Endothelial cell of umbilical vein (primary cell): ENCODE measurements around the gene DDX46. TPM values are rescaled to one million over a fixed set of nuclear protein-coding genes. Genes with fewer than 3 reads are reported as not detected.
"Not testable (repeated sequence)": the region's sequence is repeated elsewhere in the genome, so short reads cannot be mapped to it uniquely, and the experiment has no call there.

Experiments
- BruUV-seq: library from RNA; stranded (reverse); fragments of 400-500 nt; replicated peaks from 2 replicates; lab custom pipeline; 2021; lab: Mats Ljungman, UMichigan
- CTCF ChIA-PET: fragments of 300-600, 350-600 bp; sonication (Branson Sonifier 250); formaldehyde crosslinking; loops from one replicate; lab custom pipeline; 2021; ENCODE audit warnings: antibody characterized with exemption, inconsistent platforms; lab: Charles Lee
- POLR2A ChIA-PET: fragments of 300-600, 350-600 bp; sonication (Branson Sonifier 250); formaldehyde crosslinking; loops from one replicate; lab custom pipeline; 2021; ENCODE audit warnings: antibody characterized with exemption, inconsistent platforms; lab: Charles Lee
- DNase-seq: peaks from one replicate; pipeline ENCODE4 v3.0.0-alpha.2; 2011; ENCODE audit warnings: low read depth, low spot score
- FAIRE-seq: peaks from 2 replicates; lab custom pipeline; 2011; peaks lifted over from hg19 to GRCh38; lab: Jason Lieb, UNC
- H2AFZ ChIP-seq: 2 replicates; pipeline ENCODE4 v1.6.0; 2012; ENCODE audit warnings: low read depth, low read length, control low read depth, inconsistent platforms
- H3K27ac ChIP-seq: 2 replicates; pipeline ENCODE4 v1.5.1; 2011; ENCODE audit warnings: low read depth, mild to moderate bottlenecking, control low read depth, low read length, moderate library complexity; ENCODE audit not compliant: insufficient read depth
- H3K27me3 ChIP-seq, 2 experiments: 2 replicates each; pipeline versions ENCODE4 v1.6.0 to v1.6.1; 2011; ENCODE audit warnings: low read length in 2 of 2, mixed read lengths in 1 of 2; ENCODE audit not compliant: control insufficient read depth in 2 of 2, insufficient read depth in 2 of 2
- H3K36me3 ChIP-seq, 2 experiments: 2 replicates in 1 of 2; 3 replicates in 1 of 2; pipeline ENCODE4 v1.5.1; 2011; ENCODE audit warnings: low read length in 2 of 2, mild to moderate bottlenecking in 1 of 2, moderate library complexity in 1 of 2; ENCODE audit not compliant: control insufficient read depth in 2 of 2, insufficient read depth in 2 of 2; ENCODE audit errors: extremely low read depth in 1 of 2
- H3K4me1 ChIP-seq: 3 replicates; pipeline ENCODE4 v1.5.1; 2011; ENCODE audit warnings: mild to moderate bottlenecking, low read length; ENCODE audit not compliant: control insufficient read depth, insufficient read depth; ENCODE audit errors: extremely low read depth
- H3K4me2 ChIP-seq: 2 replicates; pipeline ENCODE4 v1.6.1; 2011; ENCODE audit warnings: low read length, control low read depth, mixed read lengths; ENCODE audit not compliant: insufficient read depth
- H3K4me3 ChIP-seq, 3 experiments: fragments of 200-600 bp in 1 of 3; sonication (generic), shearing (Covaris generic) in 1 of 3; replicated peaks in 1 of 3; 2 replicates each; pipeline ENCODE4 v1.5.1; 2011 to 2016; ENCODE audit warnings: control low read depth in 3 of 3, low read length in 3 of 3, mild to moderate bottlenecking in 2 of 3, inconsistent platforms in 1 of 3, low read depth in 1 of 3, moderate library complexity in 1 of 3; ENCODE audit not compliant: insufficient read depth in 1 of 3
- H3K79me2 ChIP-seq: 2 replicates; pipeline ENCODE4 v1.6.0; 2012; ENCODE audit warnings: low read length, inconsistent platforms; ENCODE audit not compliant: control insufficient read depth, insufficient read depth
- H3K9ac ChIP-seq: replicated peaks from 2 replicates; pipeline ENCODE3; 2011; ENCODE audit warnings: low read length, control low read depth; ENCODE audit not compliant: insufficient read depth; ENCODE audit errors: extremely low read depth
- H3K9me1 ChIP-seq: replicated peaks from 3 replicates; pipeline ENCODE4 v1.6.0; 2011; ENCODE audit warnings: mild to moderate bottlenecking, low read length; ENCODE audit not compliant: control insufficient read depth, insufficient read depth; ENCODE audit errors: extremely low read depth
- H3K9me3 ChIP-seq: replicated peaks from 2 replicates; pipeline ENCODE4 v1.5.1; 2012; ENCODE audit warnings: low read length, inconsistent platforms; ENCODE audit not compliant: control insufficient read depth, insufficient read depth
- H4K20me1 ChIP-seq: replicated peaks from 2 replicates; pipeline ENCODE3; 2011; ENCODE audit warnings: mild to moderate bottlenecking, low read length; ENCODE audit not compliant: control insufficient read depth, insufficient read depth; ENCODE audit errors: extremely low read depth
- EZH2 ChIP-seq: IDR thresholded peaks from 2 replicates; pipeline ENCODE4 v1.6.1; 2012; ENCODE audit warnings: borderline replicate concordance, low read depth, mild to moderate bottlenecking, moderate library complexity, low read length, inconsistent platforms; ENCODE audit not compliant: severe bottlenecking
- FOS ChIP-seq: IDR thresholded peaks from 2 replicates; pipeline ENCODE4 v1.6.1; 2011; ENCODE audit warnings: mild to moderate bottlenecking, low read length, moderate library complexity, borderline replicate concordance; ENCODE audit not compliant: insufficient read depth
- GATA2 ChIP-seq: IDR thresholded peaks from 2 replicates; pipeline ENCODE4 v1.7.0; 2011; ENCODE audit warnings: low read depth, mild to moderate bottlenecking, moderate library complexity, mixed read lengths, low read length; ENCODE audit not compliant: insufficient read length, insufficient read depth
- JUN ChIP-seq: IDR thresholded peaks from 2 replicates; pipeline ENCODE4 v1.6.1; 2011; ENCODE audit warnings: borderline replicate concordance, low read depth; ENCODE audit not compliant: insufficient read length, insufficient read depth
- MYC ChIP-seq: IDR thresholded peaks from one replicate; pipeline ENCODE4 v1.6.1; 2011; ENCODE audit warnings: mild to moderate bottlenecking, low read depth, low read length
- POLR2A ChIP-seq: IDR thresholded peaks from 2 replicates; pipeline ENCODE4 v1.6.1; 2012; ENCODE audit warnings: low read depth, mild to moderate bottlenecking, control low read depth, low read length
- POLR2AphosphoS5 ChIP-seq: IDR thresholded peaks from 2 replicates; pipeline ENCODE4 v1.6.1; 2012; ENCODE audit warnings: low read depth, mild to moderate bottlenecking, control low read depth, low read length, moderate library complexity; ENCODE audit not compliant: insufficient read depth
- dilution Hi-C: fragments of 300-500 bp; cut with MboI; formaldehyde crosslinking; loops from one replicate; pipeline ENCODE4 v1.15.0; 2019; ENCODE audit warnings: low sequenced_read_pairs; ENCODE audit not compliant: extremely low pct_ligation_motif_present
- intact Hi-C: fragments of 100-400 bp; cut with micrococcal nuclease; formaldehyde crosslinking; loops from one replicate; pipeline ENCODE4 v1.10.0; 2022
- polyA plus RNA-seq, 4 experiments: library from polyadenylated mRNA; depleted of rRNA in 3 of 4; stranded (reverse) in 3 of 4; unstranded in 1 of 4; fragments of >200 nt; gene quantifications; 2 replicates each; pipeline versions ENCODE4 v1.2.1 to v1.2.3, GENCODE V29; 2011 to 2012; ENCODE audit warnings: missing spikeins in 1 of 4
- total RNA-seq: library from RNA; stranded (reverse); gene quantifications from 2 replicates; pipeline ENCODE4 v1.2.3, GENCODE V29; 2021
- TF ChIP-seq, protein P1 (sequence below): IDR thresholded peaks from 2 replicates; pipeline ENCODE4 v1.6.1; 2011; ENCODE audit not compliant: insufficient read depth, insufficient read length
- TF ChIP-seq, protein P2 (sequence below), 2 donors: IDR thresholded peaks; 1 replicate in 1 of 2; 2 replicates in 1 of 2; pipeline ENCODE4 v1.5.1; 2011; ENCODE audit warnings: low read length in 2 of 2, mild to moderate bottlenecking in 2 of 2, moderate library complexity in 2 of 2, control low read depth in 1 of 2, inconsistent platforms in 1 of 2, low read depth in 1 of 2; ENCODE audit not compliant: insufficient read depth in 1 of 2; ENCODE audit errors: extremely low read depth in 1 of 2

The DDX46 gene
- total and polyA plus RNA-seq, 2 donors (not counting 3 experiments of a cell fraction or from before 2014, with no cell fraction given), result 16.0 to 65.2 TPM

DNA sequence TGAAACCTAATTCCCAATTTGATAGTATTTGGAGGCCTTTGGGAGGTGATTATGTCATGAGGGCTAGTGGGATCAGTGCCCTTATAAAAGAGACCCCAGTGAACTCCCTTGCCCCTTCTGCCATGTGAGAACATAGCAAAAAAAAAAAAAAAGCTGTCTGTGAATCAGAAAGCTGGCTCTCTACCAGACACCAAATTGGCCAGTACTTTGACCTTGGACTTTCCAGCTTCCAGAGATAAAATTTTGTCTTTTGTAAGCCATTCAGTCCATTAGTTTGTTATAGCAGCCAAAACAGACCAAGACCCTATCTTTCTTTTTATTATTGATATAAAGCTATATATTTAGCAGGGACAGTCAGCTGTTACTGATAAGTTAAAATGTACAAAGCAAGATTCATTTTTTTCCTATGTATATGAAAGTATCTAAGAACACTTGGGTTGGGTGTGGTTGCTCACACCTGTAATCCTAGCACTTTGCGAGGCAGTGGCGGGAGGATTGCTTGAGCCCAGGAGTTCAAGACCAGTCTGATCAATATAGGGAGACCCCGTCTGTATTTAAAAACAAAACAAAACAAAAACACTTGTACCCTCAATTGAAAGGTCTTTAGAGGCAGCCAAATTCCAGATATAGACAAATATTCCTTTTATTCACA lies 79.1 kb downstream of the DDX46 start:
- Histone ChIP-seq H3K79me2 (no peaks in the 10 kb centered on the region), H2AFZ (no peak overlapping the region), H3K27me3 (no peaks in the 10 kb centered on the region), H3K27ac (no peak overlapping the region), H3K4me1 (peaks cover 2% of the 10 kb centered on the region), H3K36me3 (peaks cover 0 to 5% of the 10 kb centered on the region in 2 experiments), H3K4me3 (no peak overlapping the region), H3K4me2 (no peak overlapping the region), H3K9me3 (no peaks in the 10 kb centered on the region), H4K20me1 (no peaks in the 10 kb centered on the region), H3K9ac (no peak overlapping the region), H3K9me1 (no peaks in the 10 kb centered on the region)
- TF ChIP-seq GATA2 (no peak), EZH2 (no peak), FOS (no peak), JUN (no peak), POLR2A (no peak), MYC (no peak), POLR2AphosphoS5 (no peak)
- TF ChIP-seq, protein P1, sequence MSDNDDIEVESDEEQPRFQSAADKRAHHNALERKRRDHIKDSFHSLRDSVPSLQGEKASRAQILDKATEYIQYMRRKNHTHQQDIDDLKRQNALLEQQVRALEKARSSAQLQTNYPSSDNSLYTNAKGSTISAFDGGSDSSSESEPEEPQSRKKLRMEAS, result no peak
- TF ChIP-seq, protein P2, sequence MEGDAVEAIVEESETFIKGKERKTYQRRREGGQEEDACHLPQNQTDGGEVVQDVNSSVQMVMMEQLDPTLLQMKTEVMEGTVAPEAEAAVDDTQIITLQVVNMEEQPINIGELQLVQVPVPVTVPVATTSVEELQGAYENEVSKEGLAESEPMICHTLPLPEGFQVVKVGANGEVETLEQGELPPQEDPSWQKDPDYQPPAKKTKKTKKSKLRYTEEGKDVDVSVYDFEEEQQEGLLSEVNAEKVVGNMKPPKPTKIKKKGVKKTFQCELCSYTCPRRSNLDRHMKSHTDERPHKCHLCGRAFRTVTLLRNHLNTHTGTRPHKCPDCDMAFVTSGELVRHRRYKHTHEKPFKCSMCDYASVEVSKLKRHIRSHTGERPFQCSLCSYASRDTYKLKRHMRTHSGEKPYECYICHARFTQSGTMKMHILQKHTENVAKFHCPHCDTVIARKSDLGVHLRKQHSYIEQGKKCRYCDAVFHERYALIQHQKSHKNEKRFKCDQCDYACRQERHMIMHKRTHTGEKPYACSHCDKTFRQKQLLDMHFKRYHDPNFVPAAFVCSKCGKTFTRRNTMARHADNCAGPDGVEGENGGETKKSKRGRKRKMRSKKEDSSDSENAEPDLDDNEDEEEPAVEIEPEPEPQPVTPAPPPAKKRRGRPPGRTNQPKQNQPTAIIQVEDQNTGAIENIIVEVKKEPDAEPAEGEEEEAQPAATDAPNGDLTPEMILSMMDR (IDR thresholded peaks at IDR 0.05; ENCODE audit: extremely low read depth in 1 of 2, insufficient read depth in 1 of 2, low read depth in 1 of 2, low read length in 2 of 2), result no peak
- dilution Hi-C loops (no loop called here), intact Hi-C loops (no loop called here)
- BruUV-seq, result no TSS peak
- FAIRE-seq (no peak), DNase-seq (peak; percentile 8)
- ChIA-PET POLR2A (interaction anchor here (0.8 kb wide), 1 partner anchor 8 kb away, joined by 4 read pairs; the partner anchor contains the start of gene C5orf24), CTCF (interaction anchor here (0.8 kb wide), 1 partner anchor 14 kb away, joined by 3 read pairs; no protein-coding TSS in a partner anchor)

DNA sequence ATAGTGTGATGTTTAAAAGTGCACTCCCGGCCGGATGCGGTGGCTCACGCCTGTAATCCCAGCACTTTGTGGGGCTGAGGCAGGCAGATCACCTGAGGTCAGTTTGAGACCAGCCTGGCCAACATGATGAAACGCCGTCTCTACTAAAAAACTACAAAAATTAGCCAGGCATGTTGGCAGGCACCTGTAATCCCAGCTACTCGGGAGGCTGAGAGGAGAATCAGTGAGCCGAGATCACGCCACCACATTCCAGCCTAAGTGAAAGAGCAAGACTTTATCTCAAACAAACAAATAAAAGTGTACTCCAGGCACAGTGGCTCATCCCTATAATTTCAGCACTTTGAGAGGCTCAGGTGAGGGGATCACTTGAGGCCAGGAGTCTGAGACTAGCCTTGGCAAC lies 79.8 kb downstream of the DDX46 start:
- H3K27ac ChIP-seq, H3K9me1 ChIP-seq, FAIRE-seq, H3K9me3 ChIP-seq, H3K4me3 ChIP-seq, H3K4me1 ChIP-seq, H3K27me3 ChIP-seq, H3K9ac ChIP-seq, BruUV-seq, H4K20me1 ChIP-seq, H2AFZ ChIP-seq, H3K4me2 ChIP-seq, intact Hi-C loops, dilution Hi-C loops, H3K36me3 ChIP-seq, DNase-seq, H3K79me2 ChIP-seq: not testable (repeated sequence)
- CTCF ChIA-PET, result interaction anchor here (0.8 kb wide), 1 partner anchor 14 kb away, joined by 3 read pairs; no protein-coding TSS in a partner anchor
- POLR2A ChIA-PET, result interaction anchor here (0.8 kb wide), 1 partner anchor 7 kb away, joined by 4 read pairs; the partner anchor contains the start of gene C5orf24
